GM12878 (cell line): Measurements from ENCODE around the gene MAGED1. TPM values are rescaled to one million over a fixed set of nuclear protein-coding genes. Genes with fewer than 3 reads are reported as not detected.

Experiments used
- ATAC-seq: fragments of 200-7000 bp; cut with Tn5 transposase; 3 replicates; pipeline ENCODE4 v1.9.1; 2020; ENCODE audit warnings: mild to moderate bottlenecking, moderate library complexity
- BruUV-seq: library from RNA; stranded (reverse); fragments of 400-500 nt; replicated peaks from 2 replicates; lab custom pipeline; 2021; lab: Mats Ljungman, UMichigan
- CTCF ChIA-PET: fragments of 300-600 bp; sonication (Branson Sonifier 250); formaldehyde crosslinking; extraction: SDS; loops from one replicate; lab custom pipeline; 2021; ENCODE audit warnings: inconsistent platforms; lab: Yijun Ruan, JAX
- POLR2A ChIA-PET: fragments of 350-600 bp; formaldehyde crosslinking; extraction: SDS; loops from one replicate; lab custom pipeline; 2021; ENCODE audit warnings: inconsistent platforms; lab: Charles Lee
- RAD21 ChIA-PET: fragments of 300-600 bp; sonication (Branson Sonifier 250); formaldehyde crosslinking; loops from one replicate; lab custom pipeline; 2023; ENCODE audit warnings: antibody characterized with exemption; ENCODE audit not compliant: unreplicated experiment; lab: Charles Lee
- SMC1A ChIA-PET: fragments of 300-600 bp; sonication (Branson Sonifier 250); formaldehyde crosslinking; loops from one replicate; lab custom pipeline; 2023; ENCODE audit not compliant: unreplicated experiment, uncharacterized antibody; lab: Charles Lee
- DNase-seq: peaks from one replicate; pipeline ENCODE4 v3.0.0-alpha.2; 2011; ENCODE audit warnings: low read depth, low spot score
- FAIRE-seq: peaks from 3 replicates; lab custom pipeline; 2011; peaks lifted over from hg19 to GRCh38; lab: Jason Lieb, UNC
- H2AFZ ChIP-seq: 2 replicates; pipeline ENCODE4 v1.6.0; 2011; ENCODE audit warnings: low read depth, low read length, control low read depth; ENCODE audit not compliant: control insufficient read depth
- H3K27ac ChIP-seq: 2 replicates; pipeline ENCODE4 v1.5.1; 2011; ENCODE audit warnings: control low read depth; ENCODE audit not compliant: control insufficient read depth, insufficient read depth
- H3K27me3 ChIP-seq, 2 experiments: replicated peaks in 1 of 2; 2 replicates each; pipeline versions ENCODE4 v1.6.0 to v1.6.1; 2011; ENCODE audit warnings: low read length in 1 of 2; ENCODE audit not compliant: control insufficient read depth in 2 of 2, insufficient read depth in 2 of 2
- H3K36me3 ChIP-seq, 2 experiments: 2 replicates each; pipeline ENCODE4 v1.5.1; 2011; ENCODE audit warnings: low read length in 1 of 2; ENCODE audit not compliant: control insufficient read depth in 2 of 2, insufficient read depth in 2 of 2
- H3K4me1 ChIP-seq: 2 replicates; pipeline ENCODE4 v1.6.1; 2011; ENCODE audit warnings: mild to moderate bottlenecking, low read length, moderate library complexity, mixed read lengths; ENCODE audit not compliant: control insufficient read depth, insufficient read depth
- H3K4me2 ChIP-seq: 2 replicates; pipeline ENCODE4 v1.6.0; 2011; ENCODE audit warnings: control low read depth; ENCODE audit not compliant: control insufficient read depth, insufficient read depth
- H3K4me3 ChIP-seq: fragments of 200-600 bp; sonication (generic); 2 replicates; pipeline ENCODE4 v1.5.1; 2016
- H3K79me2 ChIP-seq: 2 replicates; pipeline ENCODE4 v1.6.0; 2011; ENCODE audit warnings: low read length; ENCODE audit not compliant: control insufficient read depth, insufficient read depth
- H3K9ac ChIP-seq: 2 replicates; pipeline ENCODE4 v1.8.0; 2011; ENCODE audit warnings: low read length, control low read depth, mixed read lengths; ENCODE audit not compliant: control insufficient read depth, insufficient read depth
- H3K9me3 ChIP-seq: replicated peaks from 3 replicates; pipeline ENCODE4 v1.5.1; 2011; ENCODE audit warnings: mild to moderate bottlenecking, low read length; ENCODE audit not compliant: control insufficient read depth, insufficient read depth
- H4K20me1 ChIP-seq: 2 replicates; pipeline ENCODE4 v1.6.0; 2011; ENCODE audit not compliant: control insufficient read depth, insufficient read depth
- ASH2L ChIP-seq: fragments of 300-600, 200-600 bp; sonication (generic); IDR thresholded peaks from 2 replicates; pipeline ENCODE4 v1.6.1; 2017; ENCODE audit warnings: low read depth, mild to moderate bottlenecking, borderline replicate concordance
- ATF7 ChIP-seq: fragments of 450-650 bp; IDR thresholded peaks from 2 replicates; pipeline ENCODE4 v1.6.1; 2016; ENCODE audit warnings: low read depth, mild to moderate bottlenecking
- BMI1 ChIP-seq: fragments of 450-650 bp; IDR thresholded peaks from 2 replicates; pipeline ENCODE4 v1.6.1; 2016; ENCODE audit warnings: mild to moderate bottlenecking, moderate library complexity, borderline replicate concordance
- EP300 ChIP-seq, 2 experiments: fragments of 150-350 bp in 1 of 2; IDR thresholded peaks; 2 replicates each; pipeline ENCODE4 v1.6.1; 2011 to 2012; ENCODE audit warnings: low read depth in 2 of 2, low read length in 2 of 2, borderline replicate concordance in 1 of 2, improper control_type of control experiment in 1 of 2, inconsistent platforms in 1 of 2; ENCODE audit not compliant: control insufficient read depth in 1 of 2
- EZH2 ChIP-seq: IDR thresholded peaks from 2 replicates; pipeline ENCODE4 v1.6.1; 2012; ENCODE audit warnings: low read depth, mild to moderate bottlenecking, control low read depth, inconsistent platforms, low read length, borderline replicate concordance; ENCODE audit not compliant: control insufficient read depth
- HDGF ChIP-seq: fragments of 450-650 bp; IDR thresholded peaks from 2 replicates; pipeline ENCODE4 v1.6.1; 2016; ENCODE audit warnings: antibody characterized with exemption
- KAT2A ChIP-seq: conservative IDR thresholded peaks from 2 replicates; pipeline ENCODE4 v1.6.1; 2011; ENCODE audit warnings: low read depth, low read length; ENCODE audit not compliant: control insufficient read depth
- MEF2A ChIP-seq: IDR thresholded peaks from 2 replicates; pipeline ENCODE4 v1.6.1; 2011; ENCODE audit warnings: low read depth, mild to moderate bottlenecking, low read length, moderate library complexity; ENCODE audit not compliant: insufficient read depth
- MYB ChIP-seq: fragments of 150-350 bp; IDR thresholded peaks from 2 replicates; pipeline ENCODE4 v1.6.1; 2014; ENCODE audit warnings: mild to moderate bottlenecking, low read depth, low read length, borderline replicate concordance
- NFYB ChIP-seq: IDR thresholded peaks from 2 replicates; pipeline ENCODE4 v1.6.1; 2011; ENCODE audit warnings: low read depth, mild to moderate bottlenecking, low read length, improper control_type of control experiment, moderate library complexity; ENCODE audit not compliant: insufficient read depth
- NRF1 ChIP-seq: conservative IDR thresholded peaks from 2 replicates; pipeline ENCODE4 v1.6.1; 2011; ENCODE audit warnings: mild to moderate bottlenecking, low read depth, low read length, improper control_type of control experiment
- PAX5 ChIP-seq: IDR thresholded peaks from 2 replicates; pipeline ENCODE4 v1.6.1; 2011; ENCODE audit warnings: low read depth, low read length, borderline replicate concordance
- RBBP5 ChIP-seq: fragments of 200-600 bp; sonication (generic); conservative IDR thresholded peaks from 2 replicates; pipeline ENCODE4 v1.6.1; 2016
- RFX5 ChIP-seq: IDR thresholded peaks from 2 replicates; pipeline ENCODE4 v1.6.1; 2011; ENCODE audit warnings: low read depth, low read length, improper control_type of control experiment
- SPI1 ChIP-seq: IDR thresholded peaks from 2 replicates; pipeline ENCODE4 v1.6.1; 2011; ENCODE audit warnings: low read depth, mild to moderate bottlenecking, low read length, moderate library complexity, borderline replicate concordance; ENCODE audit not compliant: insufficient read depth
- ZNF622 ChIP-seq: fragments of 450-650 bp; IDR thresholded peaks from 2 replicates; pipeline ENCODE4 v1.6.1; 2017; ENCODE audit warnings: mild to moderate bottlenecking, inconsistent platforms
- WGBS: methylation state at CpG from one replicate; pipeline ENCODE4 v1.1.6; 2016; ENCODE audit warnings: low lambda C conversion rate; ENCODE audit not compliant: insufficient replicate concordance, insufficient coverage; ENCODE audit errors: missing lambda C conversion rate; 5-methylcytosine and 5-hydroxymethylcytosine counted together
- in situ Hi-C: fragments of 300-500 bp; cut with MboI; formaldehyde crosslinking; loops from 9 replicates; pipeline ENCODE4 v1.14.3; 2018; ENCODE audit warnings: mixed read lengths
- intact Hi-C: fragments of 100-400 bp; cut with micrococcal nuclease; formaldehyde crosslinking; loops from one replicate; pipeline ENCODE4 v1.14.2; 2022; ENCODE audit not compliant: unreplicated experiment
- polyA plus RNA-seq, 11 experiments: library from polyadenylated mRNA; depleted of rRNA in 4 of 11; unstranded in 6 of 11; stranded (reverse) in 5 of 11; fragments of >200 nt; fragmentation: Nextera tagmentation in 4 of 11; fragmentation: Illumina TruSeq in 1 of 11; extraction: Ambion mirVana in 4 of 11; extraction: Trizol in 1 of 11; gene quantifications; 1 replicate in 1 of 11; 2 replicates in 10 of 11; pipeline versions ENCODE4 v1.2.1 to v1.2.3, GENCODE V29; 2011 to 2016; ENCODE audit warnings: inconsistent platforms in 2 of 11, missing spikeins in 2 of 11, low read depth in 1 of 11
- total RNA-seq, 4 experiments: library from RNA; depleted of rRNA in 3 of 4; stranded (reverse); fragments of >200 nt in 3 of 4; fragmentation: Illumina TruSeq in 1 of 4; extraction: Trizol in 1 of 4; gene quantifications; 2 replicates each; pipeline versions ENCODE4 v1.2.1 to v1.2.3, GENCODE V29; 2013 to 2021
- TF ChIP-seq, protein P1 (sequence below): fragments of 450-650 bp; IDR thresholded peaks from 2 replicates; pipeline ENCODE4 v1.6.1; 2017; ENCODE audit warnings: mild to moderate bottlenecking, moderate library complexity
- TF ChIP-seq, protein P2 (sequence below): IDR thresholded peaks from 2 replicates; pipeline ENCODE4 v1.6.1; 2011; ENCODE audit warnings: borderline replicate concordance, low read depth, mild to moderate bottlenecking, moderate library complexity, low read length; ENCODE audit not compliant: insufficient read depth, poor library complexity, severe bottlenecking

MAGED1 gene
- total and polyA plus RNA-seq, 10 of the 15 experiments (the other 5 are each of a cell fraction or from before 2014, with no cell fraction given), result 26.3 to 149 (median 88.9) TPM

DNA sequence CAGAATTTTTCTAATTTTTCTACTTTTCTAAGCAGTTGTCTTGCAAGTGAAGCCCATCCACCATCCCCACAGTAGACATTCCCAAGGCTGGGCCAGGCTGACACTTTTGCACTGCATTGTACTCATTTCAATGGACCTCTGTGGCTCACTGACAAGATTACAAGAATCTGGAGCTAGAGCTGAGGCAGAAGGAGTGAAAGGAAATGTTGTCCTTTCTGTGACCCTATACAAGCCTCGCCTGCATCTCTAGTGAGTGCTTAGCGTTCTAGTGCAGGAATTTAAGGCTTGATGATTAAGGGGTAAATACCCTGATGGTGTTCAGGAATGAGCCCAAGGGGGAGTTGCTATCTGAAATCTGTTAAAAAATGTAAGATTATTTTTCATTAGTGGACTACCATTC is 6.3 kb downstream of the MAGED1 start:
- Histone ChIP-seq H3K79me2 (peaks cover 2% of the 10 kb centered on the region; the same call in 1 of the 2 replicates), H4K20me1 (no peaks in the 10 kb centered on the region), H3K9me3 (no peaks in the 10 kb centered on the region; the same call in 2 of the 3 replicates), H3K9ac (no peak overlapping the region), H3K27me3 (no peaks in the 10 kb centered on the region), H2AFZ (no peak overlapping the region), H3K27ac (no peak overlapping the region), H3K36me3 (no peaks in the 10 kb centered on the region; a peak in 3 of 4 replicates), H3K4me3 (no peak overlapping the region), H3K4me2 (no peak overlapping the region), H3K4me1 (no peaks in the 10 kb centered on the region)
- SMC1A ChIA-PET, result no interaction called here
- in situ Hi-C loops, result no loop called here
- 58% methylated on average over 2 of the region's 2 CpGs for WGBS
- FAIRE-seq (no peak), ATAC-seq (no peak), DNase-seq (no peak)
- intact Hi-C loops, result no loop called here
- RAD21 ChIA-PET, result no interaction called here
- TF ChIP-seq, protein P1, sequence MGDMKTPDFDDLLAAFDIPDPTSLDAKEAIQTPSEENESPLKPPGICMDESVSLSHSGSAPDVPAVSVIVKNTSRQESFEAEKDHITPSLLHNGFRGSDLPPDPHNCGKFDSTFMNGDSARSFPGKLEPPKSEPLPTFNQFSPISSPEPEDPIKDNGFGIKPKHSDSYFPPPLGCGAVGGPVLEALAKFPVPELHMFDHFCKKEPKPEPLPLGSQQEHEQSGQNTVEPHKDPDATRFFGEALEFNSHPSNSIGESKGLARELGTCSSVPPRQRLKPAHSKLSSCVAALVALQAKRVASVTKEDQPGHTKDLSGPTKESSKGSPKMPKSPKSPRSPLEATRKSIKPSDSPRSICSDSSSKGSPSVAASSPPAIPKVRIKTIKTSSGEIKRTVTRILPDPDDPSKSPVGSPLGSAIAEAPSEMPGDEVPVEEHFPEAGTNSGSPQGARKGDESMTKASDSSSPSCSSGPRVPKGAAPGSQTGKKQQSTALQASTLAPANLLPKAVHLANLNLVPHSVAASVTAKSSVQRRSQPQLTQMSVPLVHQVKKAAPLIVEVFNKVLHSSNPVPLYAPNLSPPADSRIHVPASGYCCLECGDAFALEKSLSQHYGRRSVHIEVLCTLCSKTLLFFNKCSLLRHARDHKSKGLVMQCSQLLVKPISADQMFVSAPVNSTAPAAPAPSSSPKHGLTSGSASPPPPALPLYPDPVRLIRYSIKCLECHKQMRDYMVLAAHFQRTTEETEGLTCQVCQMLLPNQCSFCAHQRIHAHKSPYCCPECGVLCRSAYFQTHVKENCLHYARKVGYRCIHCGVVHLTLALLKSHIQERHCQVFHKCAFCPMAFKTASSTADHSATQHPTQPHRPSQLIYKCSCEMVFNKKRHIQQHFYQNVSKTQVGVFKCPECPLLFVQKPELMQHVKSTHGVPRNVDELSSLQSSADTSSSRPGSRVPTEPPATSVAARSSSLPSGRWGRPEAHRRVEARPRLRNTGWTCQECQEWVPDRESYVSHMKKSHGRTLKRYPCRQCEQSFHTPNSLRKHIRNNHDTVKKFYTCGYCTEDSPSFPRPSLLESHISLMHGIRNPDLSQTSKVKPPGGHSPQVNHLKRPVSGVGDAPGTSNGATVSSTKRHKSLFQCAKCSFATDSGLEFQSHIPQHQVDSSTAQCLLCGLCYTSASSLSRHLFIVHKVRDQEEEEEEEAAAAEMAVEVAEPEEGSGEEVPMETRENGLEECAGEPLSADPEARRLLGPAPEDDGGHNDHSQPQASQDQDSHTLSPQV, result no peak
- TF ChIP-seq NFYB, result no peak
- no peak for TF ChIP-seq MEF2A
- no peak for TF ChIP-seq PAX5
- no peak for TF ChIP-seq ATF7
- TF ChIP-seq RBBP5, result no peak
- TF ChIP-seq EZH2, result no peak
- no peak for TF ChIP-seq ZNF622
- no peak for TF ChIP-seq EP300 (IDR thresholded peaks at IDR 0.05; ENCODE audit: borderline replicate concordance in 1 of 2, control insufficient read depth in 1 of 2, low read depth in 2 of 2, low read length in 2 of 2)
- TF ChIP-seq HDGF, result no peak
- TF ChIP-seq, protein P2, sequence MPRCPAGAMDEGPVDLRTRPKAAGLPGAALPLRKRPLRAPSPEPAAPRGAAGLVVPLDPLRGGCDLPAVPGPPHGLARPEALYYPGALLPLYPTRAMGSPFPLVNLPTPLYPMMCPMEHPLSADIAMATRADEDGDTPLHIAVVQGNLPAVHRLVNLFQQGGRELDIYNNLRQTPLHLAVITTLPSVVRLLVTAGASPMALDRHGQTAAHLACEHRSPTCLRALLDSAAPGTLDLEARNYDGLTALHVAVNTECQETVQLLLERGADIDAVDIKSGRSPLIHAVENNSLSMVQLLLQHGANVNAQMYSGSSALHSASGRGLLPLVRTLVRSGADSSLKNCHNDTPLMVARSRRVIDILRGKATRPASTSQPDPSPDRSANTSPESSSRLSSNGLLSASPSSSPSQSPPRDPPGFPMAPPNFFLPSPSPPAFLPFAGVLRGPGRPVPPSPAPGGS, result no peak
- TF ChIP-seq ASH2L, result no peak
- no peak for TF ChIP-seq BMI1
- TF ChIP-seq KAT2A, result no peak
- no peak for TF ChIP-seq NRF1
- no peak for TF ChIP-seq MYB
- no peak for TF ChIP-seq SPI1
- TF ChIP-seq RFX5, result no peak
- CTCF ChIA-PET, result no interaction called here
- BruUV-seq, result no TSS peak
- POLR2A ChIA-PET, result no interaction called here
